Regular cardiac myocyte (primary cell): ENCODE results near the gene RIC8B. TPM values are rescaled to one million over a fixed set of nuclear protein-coding genes. Genes with fewer than 3 reads are reported as not detected.

Experiments used
- total RNA-seq: library from RNA; depleted of rRNA; stranded (reverse); fragments of >200 nt; gene quantifications from 2 replicates; pipeline ENCODE4 v1.2.3, GENCODE V29; 2014

Gene RIC8B, protein sequence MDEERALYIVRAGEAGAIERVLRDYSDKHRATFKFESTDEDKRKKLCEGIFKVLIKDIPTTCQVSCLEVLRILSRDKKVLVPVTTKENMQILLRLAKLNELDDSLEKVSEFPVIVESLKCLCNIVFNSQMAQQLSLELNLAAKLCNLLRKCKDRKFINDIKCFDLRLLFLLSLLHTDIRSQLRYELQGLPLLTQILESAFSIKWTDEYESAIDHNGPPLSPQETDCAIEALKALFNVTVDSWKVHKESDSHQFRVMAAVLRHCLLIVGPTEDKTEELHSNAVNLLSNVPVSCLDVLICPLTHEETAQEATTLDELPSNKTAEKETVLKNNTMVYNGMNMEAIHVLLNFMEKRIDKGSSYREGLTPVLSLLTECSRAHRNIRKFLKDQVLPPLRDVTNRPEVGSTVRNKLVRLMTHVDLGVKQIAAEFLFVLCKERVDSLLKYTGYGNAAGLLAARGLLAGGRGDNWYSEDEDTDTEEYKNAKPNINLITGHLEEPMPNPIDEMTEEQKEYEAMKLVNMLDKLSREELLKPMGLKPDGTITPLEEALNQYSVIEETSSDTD
- 13.8 and 14.7 TPM in 2 replicates for total RNA-seq

DNA sequence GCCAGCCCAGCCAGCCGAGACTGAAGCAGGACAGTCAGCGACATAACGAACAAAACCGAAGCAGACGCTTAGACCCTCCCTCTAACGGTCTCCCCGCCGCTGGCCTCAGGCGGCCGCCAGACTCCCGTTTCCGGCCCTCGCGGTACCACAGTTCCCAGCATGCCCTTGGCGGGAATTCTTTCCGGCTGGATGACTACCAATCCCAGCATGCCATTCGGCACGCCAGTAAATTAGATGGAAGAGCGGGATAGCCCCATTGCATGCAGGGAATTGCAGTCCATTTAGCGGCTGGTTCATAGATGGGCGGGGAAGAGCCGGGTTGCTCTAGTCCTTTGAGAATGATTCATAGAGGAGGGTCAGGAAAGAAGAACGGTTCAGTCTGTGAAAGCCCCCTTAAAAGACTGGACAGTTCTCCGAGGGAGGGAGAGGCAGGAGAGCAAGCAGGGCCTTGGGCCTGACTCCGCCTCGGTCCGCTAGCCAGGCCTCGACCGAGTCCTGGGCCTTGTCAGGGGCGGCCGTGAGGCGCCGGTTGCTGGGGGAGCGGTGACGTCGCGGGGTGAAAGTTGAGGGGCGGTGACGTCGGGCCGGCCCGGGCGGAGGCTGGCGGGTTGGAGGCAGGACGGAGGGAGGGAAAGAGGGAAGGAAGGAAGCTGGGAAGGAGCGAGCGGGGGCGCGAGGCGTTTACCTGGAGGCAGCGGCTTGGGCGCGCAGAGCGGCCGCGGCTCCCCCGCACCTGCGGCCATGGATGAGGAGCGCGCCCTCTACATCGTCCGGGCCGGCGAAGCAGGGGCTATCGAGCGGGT, at the start of gene RIC8B:
RIC8B (plus strand) TSS at position 678 of the 803 bp plus-strand sequence; CDS start at position 742, 64 bp downstream.

Other genes with a start within 250 kb of the RIC8B start
- gene RFX4, start 191.7 kb upstream of the RIC8B start, total RNA-seq = not detected in 2 replicates
- gene TMEM263, start 181.2 kb downstream of the RIC8B start, total RNA-seq = 149 and 185 TPM in 2 replicates
- gene MTERF2, start 212.5 kb downstream of the RIC8B start, total RNA-seq = 3.7 and 4.0 TPM in 2 replicates